ENCODE measurements around the gene SLC18B1. TPM values are rescaled to one million over a fixed set of nuclear protein-coding genes. Genes with fewer than 3 reads are reported as not detected.

The SLC18B1 gene
- 3.3 and 3.8 TPM in 2 replicates for total RNA-seq

- Mint-ChIP-seq H3K27me3 (peaks cover 2% of the 10 kb centered on the region), H3K4me3 (peak within 1 kb of the TSS; percentile 92), H3K4me1 (peaks cover 7% of the 10 kb centered on the region), H3K36me3 (ENCODE audit: low read depth) (no peaks in the 10 kb centered on the region), H3K27ac (peak within 1 kb of the TSS; percentile 20), H3K9me3 (no peaks in the 10 kb centered on the region)
- intact Hi-C loops (cut with micrococcal nuclease): loop anchor here (1.0 kb wide), 2 partner anchors 16 to 267 kb away; partner anchors contain the start of gene RPS12
- peak; percentile 84 for DNase-seq
These were observed at the start of gene SLC18B1 for GRCh38 chr6:132797951-132798868. Gene SLC18B1, minus strand, starts transcription at chr6:132798637. Its CDS starts 181 bp downstream, at chr6:132798456.

- DNase-seq: no peak
- Mint-ChIP-seq H3K27me3 (peaks cover 15% of the 10 kb centered on the region), H3K9me3 (no peaks in the 10 kb centered on the region), H3K27ac (no peak overlapping the region), H3K4me1 (no peaks in the 10 kb centered on the region), H3K36me3 (ENCODE audit: low read depth) (no peaks in the 10 kb centered on the region), H3K4me3 (no peak overlapping the region)
- intact Hi-C loops (cut with micrococcal nuclease): no loop called here
These were observed 45.0 kb upstream of the SLC18B1 start for GRCh38 chr6:132843316-132844035.

GRCh38 chr6:132841966-132842365 lies 43.5 kb upstream of the SLC18B1 start:
- intact Hi-C loops (cut with micrococcal nuclease): no loop called here
- Mint-ChIP-seq H3K36me3 (ENCODE audit: low read depth) (no peaks in the 10 kb centered on the region), H3K4me3 (no peak overlapping the region), H3K9me3 (no peaks in the 10 kb centered on the region), H3K27ac (no peak overlapping the region), H3K27me3 (peaks cover 9% of the 10 kb centered on the region), H3K4me1 (no peaks in the 10 kb centered on the region)
- no peak for DNase-seq

GRCh38 chr6:132832891-132833290 lies 34.5 kb upstream of the SLC18B1 start:
- Mint-ChIP-seq H3K27me3 (peaks cover 12% of the 10 kb centered on the region), H3K9me3 (no peaks in the 10 kb centered on the region), H3K4me3 (no peak overlapping the region), H3K36me3 (ENCODE audit: low read depth) (no peaks in the 10 kb centered on the region), H3K4me1 (no peaks in the 10 kb centered on the region), H3K27ac (no peak overlapping the region)
- no peak for DNase-seq
- intact Hi-C loops (cut with micrococcal nuclease): no loop called here

- Mint-ChIP-seq H3K9me3 (no peaks in the 10 kb centered on the region), H3K4me3 (no peak overlapping the region), H3K4me1 (no peaks in the 10 kb centered on the region), H3K27me3 (peaks cover 12% of the 10 kb centered on the region), H3K36me3 (ENCODE audit: low read depth) (no peaks in the 10 kb centered on the region), H3K27ac (no peak overlapping the region)
- no peak for DNase-seq
- intact Hi-C loops (cut with micrococcal nuclease): loop anchor here (2.0 kb wide), 1 partner anchor 682 kb away; no protein-coding TSS in a partner anchor
These were observed 31.9 kb upstream of the SLC18B1 start for GRCh38 chr6:132830334-132830751.

- H3K4me1 Mint-ChIP-seq: peaks cover 39% of the 10 kb centered on the region
- H3K27ac Mint-ChIP-seq: peak overlapping the region; percentile 14
- no peak overlapping the region for H3K4me3 Mint-ChIP-seq
- H3K9me3 Mint-ChIP-seq: no peaks in the 10 kb centered on the region
- H3K27me3 Mint-ChIP-seq: no peaks in the 10 kb centered on the region
- H3K36me3 Mint-ChIP-seq (ENCODE audit: low read depth): peaks cover 44% of the 10 kb centered on the region
- peak; percentile 51 for DNase-seq
- intact Hi-C loops (cut with micrococcal nuclease): loop anchor here (5.0 to 10.0 kb wide), 2 partner anchors 144 to 731 kb away; no protein-coding TSS in a partner anchor
These were observed 22.4 kb upstream of the SLC18B1 start for GRCh38 chr6:132820629-132821381.

- Mint-ChIP-seq H3K27ac (peak overlapping the region; percentile 68), H3K9me3 (no peaks in the 10 kb centered on the region), H3K27me3 (no peaks in the 10 kb centered on the region), H3K36me3 (ENCODE audit: low read depth) (peaks cover 56% of the 10 kb centered on the region), H3K4me3 (peak overlapping the region; percentile 27), H3K4me1 (peaks cover 43% of the 10 kb centered on the region)
- DNase-seq: no peak
- intact Hi-C loops (cut with micrococcal nuclease): loop anchor here (5.0 to 10.0 kb wide), 5 partner anchors 145 to 1135 kb away; partner anchors contain the start of gene TBPL1
These were observed 21.1 kb upstream of the SLC18B1 start for GRCh38 chr6:132819405-132820161.

GRCh38 chr6:132818404-132819359 lies 20.2 kb upstream of the SLC18B1 start:
- no peak for DNase-seq
- intact Hi-C loops (cut with micrococcal nuclease): loop anchor here (5.0 to 10.0 kb wide), 3 partner anchors 286 to 1136 kb away; partner anchors contain the start of gene TBPL1
- H3K9me3 Mint-ChIP-seq: no peaks in the 10 kb centered on the region
- H3K27ac Mint-ChIP-seq: peak overlapping the region; percentile 84
- H3K4me3 Mint-ChIP-seq: peak overlapping the region; percentile 53
- peaks cover 61% of the 10 kb centered on the region for H3K36me3 Mint-ChIP-seq (ENCODE audit: low read depth)
- no peaks in the 10 kb centered on the region for H3K27me3 Mint-ChIP-seq
- peaks cover 46% of the 10 kb centered on the region for H3K4me1 Mint-ChIP-seq

- Mint-ChIP-seq H3K9me3 (no peaks in the 10 kb centered on the region), H3K4me3 (peak overlapping the region; percentile 99), H3K36me3 (ENCODE audit: low read depth) (peaks cover 61% of the 10 kb centered on the region), H3K27ac (peak overlapping the region; percentile 84), H3K27me3 (no peaks in the 10 kb centered on the region), H3K4me1 (peaks cover 52% of the 10 kb centered on the region)
- intact Hi-C loops (cut with micrococcal nuclease): loop anchor here (5.0 to 10.0 kb wide), 3 partner anchors 285 to 1137 kb away; partner anchors contain the start of gene TBPL1
- peak; percentile 52 for DNase-seq
These were observed 19.3 kb upstream of the SLC18B1 start for GRCh38 chr6:132817554-132818403.

GRCh38 chr6:132816660-132817059 lies 18.2 kb upstream of the SLC18B1 start:
- no peaks in the 10 kb centered on the region for H3K9me3 Mint-ChIP-seq
- peaks cover 57% of the 10 kb centered on the region for H3K4me1 Mint-ChIP-seq
- no peaks in the 10 kb centered on the region for H3K27me3 Mint-ChIP-seq
- intact Hi-C loops (cut with micrococcal nuclease): loop anchor here (5.0 to 10.0 kb wide), 3 partner anchors 284 to 1138 kb away; partner anchors contain the start of gene TBPL1
- DNase-seq: peak; percentile 48
- H3K36me3 Mint-ChIP-seq (ENCODE audit: low read depth): peaks cover 61% of the 10 kb centered on the region
- peak overlapping the region; percentile 100 for H3K27ac Mint-ChIP-seq
- peak overlapping the region; percentile 99 for H3K4me3 Mint-ChIP-seq
